Measurements from ENCODE around the gene FRYL. TPM values are rescaled to one million over a fixed set of nuclear protein-coding genes. Genes with fewer than 3 reads are reported as not detected.
A peak's percentile ranks its signal among the peaks of the same experiment; 100 is the strongest.
"Not testable (repeated sequence)": the region's sequence is repeated elsewhere in the genome, so short reads cannot be mapped to it uniquely, and the experiment has no call there.

Gene FRYL
- total RNA-seq, 3 donors from 2014 or later: 205 to 416 (median 330) TPM

GRCh38 chr4:48813964-48814363 lies 33.9 kb upstream of the FRYL start:
- peak; percentile 8 for ATAC-seq
- TF ChIP-seq, protein P1, sequence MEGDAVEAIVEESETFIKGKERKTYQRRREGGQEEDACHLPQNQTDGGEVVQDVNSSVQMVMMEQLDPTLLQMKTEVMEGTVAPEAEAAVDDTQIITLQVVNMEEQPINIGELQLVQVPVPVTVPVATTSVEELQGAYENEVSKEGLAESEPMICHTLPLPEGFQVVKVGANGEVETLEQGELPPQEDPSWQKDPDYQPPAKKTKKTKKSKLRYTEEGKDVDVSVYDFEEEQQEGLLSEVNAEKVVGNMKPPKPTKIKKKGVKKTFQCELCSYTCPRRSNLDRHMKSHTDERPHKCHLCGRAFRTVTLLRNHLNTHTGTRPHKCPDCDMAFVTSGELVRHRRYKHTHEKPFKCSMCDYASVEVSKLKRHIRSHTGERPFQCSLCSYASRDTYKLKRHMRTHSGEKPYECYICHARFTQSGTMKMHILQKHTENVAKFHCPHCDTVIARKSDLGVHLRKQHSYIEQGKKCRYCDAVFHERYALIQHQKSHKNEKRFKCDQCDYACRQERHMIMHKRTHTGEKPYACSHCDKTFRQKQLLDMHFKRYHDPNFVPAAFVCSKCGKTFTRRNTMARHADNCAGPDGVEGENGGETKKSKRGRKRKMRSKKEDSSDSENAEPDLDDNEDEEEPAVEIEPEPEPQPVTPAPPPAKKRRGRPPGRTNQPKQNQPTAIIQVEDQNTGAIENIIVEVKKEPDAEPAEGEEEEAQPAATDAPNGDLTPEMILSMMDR (IDR thresholded peaks at IDR 0.05): no peak
- intact Hi-C loops (cut with DNase I, micrococcal nuclease): no loop called here
- no peak for DNase-seq
- Histone ChIP-seq H3K36me3 (ENCODE audit: low read depth) (no peaks in the 10 kb centered on the region), H3K9me3 (no peaks in the 10 kb centered on the region), H3K4me1 (ENCODE audit: low read depth) (no peaks in the 10 kb centered on the region), H3K4me3 (no peak overlapping the region)

- Histone ChIP-seq H3K9me3 (no peaks in the 10 kb centered on the region), H3K36me3 (ENCODE audit: low read depth) (no peaks in the 10 kb centered on the region), H3K4me1 (ENCODE audit: low read depth) (no peaks in the 10 kb centered on the region), H3K4me3 (no peak overlapping the region)
- ATAC-seq (no peak), DNase-seq (no peak)
- intact Hi-C loops (cut with DNase I, micrococcal nuclease): no loop called here
- TF ChIP-seq, protein P1 (IDR thresholded peaks at IDR 0.05): no peak
Observed at GRCh38 chr4:48812866-48813265, 32.8 kb upstream of the FRYL start.

DNA sequence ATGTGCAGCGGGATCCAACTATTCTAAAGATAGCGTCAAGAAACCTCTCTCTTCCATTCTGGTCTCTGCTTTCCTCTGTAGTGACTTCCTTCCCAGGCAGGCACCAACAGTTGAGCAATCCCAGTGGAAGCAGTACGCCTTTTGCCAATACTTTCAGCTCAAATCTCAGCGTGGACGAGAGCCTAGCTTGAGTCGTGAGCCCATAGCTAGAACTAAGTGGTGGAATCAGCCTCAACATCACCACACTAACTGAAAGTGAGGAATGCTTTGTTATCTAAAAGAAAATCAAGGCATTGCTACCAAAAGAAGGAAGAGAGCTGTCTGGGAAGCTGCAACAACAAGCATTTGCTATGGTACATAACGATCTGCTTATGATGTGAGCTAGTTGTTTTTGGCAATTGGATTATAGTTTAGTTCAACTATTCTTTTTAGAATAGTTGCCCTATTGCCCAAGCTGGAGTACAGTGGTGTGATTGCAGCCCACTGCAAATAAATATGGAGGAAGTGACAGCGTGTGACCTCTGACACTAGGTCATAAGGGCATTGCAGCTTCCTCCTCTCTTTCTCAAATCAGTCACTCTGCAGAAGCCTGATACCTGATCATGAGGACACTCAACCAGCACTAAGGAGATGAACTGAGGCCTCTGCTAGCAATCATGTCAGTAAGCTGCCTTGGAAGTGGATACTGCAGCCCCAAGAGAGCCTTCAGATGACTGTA lies 24.7 kb upstream of the FRYL start:
- H3K4me3 ChIP-seq: no peak overlapping the region
- DNase-seq (no peak), ATAC-seq (no peak)
- H3K4me1 ChIP-seq (ENCODE audit: low read depth): no peaks in the 10 kb centered on the region
- H3K36me3 ChIP-seq (ENCODE audit: low read depth): no peaks in the 10 kb centered on the region
- intact Hi-C loops (cut with DNase I, micrococcal nuclease): no loop called here
- H3K9me3 ChIP-seq: no peaks in the 10 kb centered on the region
- TF ChIP-seq, protein P1 (IDR thresholded peaks at IDR 0.05): no peak

GRCh38 chr4:48801016-48801715 lies 21.1 kb upstream of the FRYL start:
- intact Hi-C loops (cut with DNase I, micrococcal nuclease): no loop called here

GRCh38 chr4:48800155-48800554 lies 20.1 kb upstream of the FRYL start:
- ATAC-seq; H3K36me3 ChIP-seq (ENCODE audit: low read depth); intact Hi-C loops (cut with DNase I, micrococcal nuclease); H3K9me3 ChIP-seq; H3K4me1 ChIP-seq (ENCODE audit: low read depth); DNase-seq; H3K4me3 ChIP-seq: not testable (repeated sequence)

More at GRCh38 chr4:48801016-48801715, 21.1 kb upstream of the FRYL start:
- TF ChIP-seq, protein P1 (IDR thresholded peaks at IDR 0.05): no peak
- DNase-seq (no peak), ATAC-seq (no peak)
- H3K4me3 ChIP-seq: no peak overlapping the region
- no peaks in the 10 kb centered on the region for H3K9me3 ChIP-seq
- H3K4me1 ChIP-seq (ENCODE audit: low read depth): peaks cover 3% of the 10 kb centered on the region
- H3K36me3 ChIP-seq (ENCODE audit: low read depth): no peaks in the 10 kb centered on the region

DNA sequence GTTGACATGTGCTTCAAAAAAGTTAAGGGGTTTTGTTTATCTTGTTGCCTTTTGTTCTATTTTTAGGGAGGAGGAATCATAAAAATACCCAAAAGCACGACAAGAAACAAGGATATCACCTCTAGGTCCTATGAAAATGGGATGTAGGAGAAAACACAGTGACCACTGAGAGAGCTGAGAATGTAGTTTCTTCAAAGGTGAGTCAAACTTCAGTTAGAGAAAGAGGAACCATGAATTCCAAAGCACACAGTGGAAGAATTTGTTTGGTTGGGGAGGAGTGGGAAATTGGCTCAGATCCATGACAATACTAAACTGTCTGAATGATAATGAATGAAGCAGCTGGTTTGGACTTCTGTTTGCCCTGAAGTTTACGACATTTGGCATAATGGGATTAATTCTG lies 19.1 kb upstream of the FRYL start:
- TF ChIP-seq, protein P1 (IDR thresholded peaks at IDR 0.05): no peak
- no peaks in the 10 kb centered on the region for H3K9me3 ChIP-seq
- DNase-seq: no peak
- H3K36me3 ChIP-seq (ENCODE audit: low read depth): no peaks in the 10 kb centered on the region
- H3K4me3 ChIP-seq: no peak overlapping the region
- peaks cover 3% of the 10 kb centered on the region for H3K4me1 ChIP-seq (ENCODE audit: low read depth)
- intact Hi-C loops (cut with DNase I, micrococcal nuclease): no loop called here
- ATAC-seq: no peak
